HEK293 (cell line): ENCODE data around the gene GOLGA3.
A peak's percentile ranks its signal among the peaks of the same experiment; 100 is the strongest.
"Not testable (repeated sequence)": the region's sequence is repeated elsewhere in the genome, so short reads cannot be mapped to it uniquely, and the experiment has no call there.

Source experiments
- CTCF ChIA-PET: fragments of 350-600 bp; formaldehyde crosslinking; extraction: SDS; loops from one replicate; lab custom pipeline; 2021; ENCODE audit warnings: antibody characterized with exemption; lab: Yijun Ruan, JAX
- POLR2A ChIA-PET: fragments of 300-600 bp; formaldehyde crosslinking; extraction: SDS; loops from one replicate; lab custom pipeline; 2020; ENCODE audit warnings: antibody characterized with exemption, inconsistent platforms; lab: Yijun Ruan, JAX
- H3K27ac ChIP-seq: fragments of 200-500 bp; sonication (Bioruptor generic); 2 replicates; pipeline ENCODE4 v1.5.1; 2014; ENCODE audit warnings: low read depth, low read length, control low read depth, inconsistent platforms; ENCODE audit errors: extremely low read depth
- H3K36me3 ChIP-seq, 2 experiments: fragments of 200-500 bp in 1 of 2; sonication (Bioruptor generic) in 1 of 2; 1 replicate in 1 of 2; 2 replicates in 1 of 2; pipeline ENCODE4 v1.5.1; 2014 to 2017; ENCODE audit warnings: inconsistent platforms in 2 of 2, low read length in 2 of 2; ENCODE audit not compliant: control insufficient read depth in 2 of 2, insufficient read depth in 1 of 2
- H3K4me1 ChIP-seq: fragments of 200-500 bp; sonication (Bioruptor generic); 2 replicates; pipeline ENCODE4 v1.5.1; 2014; ENCODE audit warnings: mild to moderate bottlenecking, low read length, inconsistent platforms; ENCODE audit not compliant: control insufficient read depth, insufficient read depth
- H3K4me3 ChIP-seq: 2 replicates; pipeline ENCODE4 v1.5.1; 2011; ENCODE audit warnings: low read depth, mild to moderate bottlenecking, control low read depth, low read length, moderate library complexity
- H3K9me3 ChIP-seq: fragments of 200-500 bp; sonication (Bioruptor generic); 2 replicates; pipeline ENCODE4 v1.5.1; 2014; ENCODE audit warnings: low read depth, low read length, inconsistent platforms; ENCODE audit not compliant: control insufficient read depth, insufficient read depth
- HOXA7 ChIP-seq: sonication (generic); formaldehyde crosslinking; IDR thresholded peaks from 2 replicates; pipeline ENCODE4 v1.8.1; 2022; ENCODE audit warnings: missing genetic modification reagents, borderline replicate concordance
- KLF10 ChIP-seq: fragments of 450-650 bp; IDR thresholded peaks from 2 replicates; pipeline ENCODE4 v1.5.1; 2018; ENCODE audit warnings: missing biosample characterization, mild to moderate bottlenecking, missing genetic modification characterization
- MYNN ChIP-seq: fragments of 450-650 bp; formaldehyde crosslinking; IDR thresholded peaks from 2 replicates; pipeline ENCODE4 v1.5.1; 2016; ENCODE audit warnings: missing biosample characterization, missing genetic modification characterization, borderline replicate concordance
- ZFP3 ChIP-seq: fragments of 450-650 bp; formaldehyde crosslinking; IDR thresholded peaks from 2 replicates; pipeline ENCODE4 v1.5.1; 2016; ENCODE audit warnings: low read depth, missing biosample characterization, missing genetic modification characterization
- ZNF341 ChIP-seq: fragments of 450-650 bp; formaldehyde crosslinking; IDR thresholded peaks from 2 replicates; pipeline ENCODE4; 2016; ENCODE audit warnings: low read depth, missing biosample characterization, missing genetic modification characterization
- ZNF433 ChIP-seq: fragments of 450-650 bp; formaldehyde crosslinking; IDR thresholded peaks from 2 replicates; pipeline ENCODE4 v1.5.1; 2016; ENCODE audit warnings: missing biosample characterization, missing genetic modification characterization, low read depth
- ZNF596 ChIP-seq: fragments of 450-650 bp; IDR thresholded peaks from 2 replicates; pipeline ENCODE4 v1.5.0; 2018; ENCODE audit warnings: missing biosample characterization, mild to moderate bottlenecking, missing genetic modification characterization, moderate library complexity
- ZNF785 ChIP-seq: fragments of 450-650 bp; formaldehyde crosslinking; IDR thresholded peaks from 2 replicates; pipeline ENCODE4 v1.5.1; 2016; ENCODE audit warnings: missing biosample characterization, missing genetic modification characterization
- ZNF792 ChIP-seq: fragments of 450-650 bp; formaldehyde crosslinking; IDR thresholded peaks from 2 replicates; pipeline ENCODE4 v1.5.1; 2016; ENCODE audit warnings: missing biosample characterization, missing genetic modification characterization
- ZNF843 ChIP-seq: fragments of 450-650 bp; formaldehyde crosslinking; IDR thresholded peaks from 2 replicates; pipeline ENCODE4 v1.5.1; 2016; ENCODE audit warnings: missing biosample characterization, missing genetic modification characterization
- ZSCAN30 ChIP-seq: fragments of 450-650 bp; IDR thresholded peaks from 2 replicates; pipeline ENCODE4 v1.5.1; 2018; ENCODE audit warnings: missing biosample characterization, mild to moderate bottlenecking, missing genetic modification characterization, moderate library complexity
- TF ChIP-seq, protein P1 (sequence below): fragments of 450-650 bp; formaldehyde crosslinking; IDR thresholded peaks from 2 replicates; pipeline ENCODE4 v1.5.1; 2016; ENCODE audit warnings: missing biosample characterization, missing genetic modification characterization
- TF ChIP-seq, protein P2 (sequence below): fragments of 450-650 bp; formaldehyde crosslinking; IDR thresholded peaks from 2 replicates; pipeline ENCODE4 v1.5.1; 2016; ENCODE audit warnings: missing biosample characterization, missing genetic modification characterization, borderline replicate concordance

GOLGA3 gene

DNA sequence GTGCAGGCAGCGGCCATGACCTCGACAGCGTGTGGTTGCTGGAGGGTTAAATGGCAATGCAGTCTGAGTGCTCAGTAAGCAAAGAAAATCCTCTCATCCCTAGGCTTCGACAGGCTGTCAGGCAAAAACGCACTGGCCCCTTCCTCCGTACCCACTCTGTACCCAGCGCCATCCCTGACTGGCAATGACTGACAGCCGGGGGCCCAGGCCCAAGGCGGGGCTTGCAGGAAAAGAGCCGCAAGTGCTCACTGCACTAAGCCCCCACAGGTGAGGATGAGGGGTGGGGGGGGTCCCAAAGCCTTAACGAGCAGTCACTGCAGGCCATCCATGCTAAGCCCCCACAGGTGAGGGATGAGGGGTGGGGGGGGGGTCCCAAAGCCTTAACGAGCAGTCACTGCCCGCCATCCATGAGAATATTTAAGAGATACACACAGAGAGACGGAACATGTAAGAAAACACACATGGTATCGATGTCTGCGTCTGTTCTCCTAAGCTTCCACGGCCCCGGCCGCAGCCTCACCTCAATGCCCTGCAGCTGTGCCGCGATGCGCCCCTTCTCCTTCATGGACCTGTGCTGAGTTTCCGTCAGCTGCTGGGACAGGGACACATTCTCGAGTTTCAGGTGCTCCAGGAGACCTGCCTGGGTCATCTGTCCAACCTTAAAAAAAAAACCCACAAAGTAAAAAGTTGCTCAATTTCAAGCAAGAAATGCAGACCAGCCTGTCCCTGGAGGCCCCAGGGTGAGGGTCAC is 30.7 kb downstream of the GOLGA3 start (continued):
- TF ChIP-seq ZNF843 (tag by site-specific recombination) (no peak), ZNF596 (tag by site-specific recombination) (no peak), ZNF433 (tag by site-specific recombination) (no peak)
- TF ChIP-seq, protein P1, sequence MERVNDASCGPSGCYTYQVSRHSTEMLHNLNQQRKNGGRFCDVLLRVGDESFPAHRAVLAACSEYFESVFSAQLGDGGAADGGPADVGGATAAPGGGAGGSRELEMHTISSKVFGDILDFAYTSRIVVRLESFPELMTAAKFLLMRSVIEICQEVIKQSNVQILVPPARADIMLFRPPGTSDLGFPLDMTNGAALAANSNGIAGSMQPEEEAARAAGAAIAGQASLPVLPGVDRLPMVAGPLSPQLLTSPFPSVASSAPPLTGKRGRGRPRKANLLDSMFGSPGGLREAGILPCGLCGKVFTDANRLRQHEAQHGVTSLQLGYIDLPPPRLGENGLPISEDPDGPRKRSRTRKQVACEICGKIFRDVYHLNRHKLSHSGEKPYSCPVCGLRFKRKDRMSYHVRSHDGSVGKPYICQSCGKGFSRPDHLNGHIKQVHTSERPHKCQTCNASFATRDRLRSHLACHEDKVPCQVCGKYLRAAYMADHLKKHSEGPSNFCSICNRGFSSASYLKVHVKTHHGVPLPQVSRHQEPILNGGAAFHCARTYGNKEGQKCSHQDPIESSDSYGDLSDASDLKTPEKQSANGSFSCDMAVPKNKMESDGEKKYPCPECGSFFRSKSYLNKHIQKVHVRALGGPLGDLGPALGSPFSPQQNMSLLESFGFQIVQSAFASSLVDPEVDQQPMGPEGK: no peak

DNA sequence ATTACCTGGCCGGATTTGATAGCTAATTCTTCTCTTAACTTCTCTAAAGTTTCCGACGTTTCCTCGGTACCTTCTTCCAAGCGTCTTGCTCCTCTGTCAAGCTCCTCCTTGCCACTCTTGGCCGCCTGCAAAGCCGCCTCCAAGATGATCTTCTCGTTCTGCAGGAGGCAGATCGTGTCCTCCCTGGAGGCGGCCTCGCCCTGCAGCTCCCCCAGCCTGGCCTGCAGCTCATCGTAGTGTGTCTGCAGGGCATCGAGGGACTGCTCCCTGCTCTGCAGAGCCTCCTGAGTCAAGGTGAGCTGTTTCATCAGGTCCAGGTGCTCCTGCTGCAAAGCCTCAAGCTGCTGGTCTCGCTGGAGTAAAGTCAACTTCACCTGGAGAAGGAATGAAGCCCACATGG is 32.8 kb downstream of the GOLGA3 start:
- H3K36me3 ChIP-seq: peaks cover 32 to 91% of the 10 kb centered on the region in 2 experiments; a peak in 2 of 3 replicates
- H3K27ac ChIP-seq: no peak overlapping the region
- CTCF ChIA-PET: no interaction called here
- no peaks in the 10 kb centered on the region for H3K9me3 ChIP-seq
- H3K4me1 ChIP-seq: no peaks in the 10 kb centered on the region
- H3K4me3 ChIP-seq: no peak overlapping the region
- POLR2A ChIA-PET: no interaction called here
- no peak for TF ChIP-seq MYNN (tag by site-specific recombination)
- TF ChIP-seq, protein P2, sequence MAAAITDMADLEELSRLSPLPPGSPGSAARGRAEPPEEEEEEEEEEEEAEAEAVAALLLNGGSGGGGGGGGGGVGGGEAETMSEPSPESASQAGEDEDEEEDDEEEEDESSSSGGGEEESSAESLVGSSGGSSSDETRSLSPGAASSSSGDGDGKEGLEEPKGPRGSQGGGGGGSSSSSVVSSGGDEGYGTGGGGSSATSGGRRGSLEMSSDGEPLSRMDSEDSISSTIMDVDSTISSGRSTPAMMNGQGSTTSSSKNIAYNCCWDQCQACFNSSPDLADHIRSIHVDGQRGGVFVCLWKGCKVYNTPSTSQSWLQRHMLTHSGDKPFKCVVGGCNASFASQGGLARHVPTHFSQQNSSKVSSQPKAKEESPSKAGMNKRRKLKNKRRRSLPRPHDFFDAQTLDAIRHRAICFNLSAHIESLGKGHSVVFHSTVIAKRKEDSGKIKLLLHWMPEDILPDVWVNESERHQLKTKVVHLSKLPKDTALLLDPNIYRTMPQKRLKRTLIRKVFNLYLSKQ (tag by site-specific recombination): no peak

DNA sequence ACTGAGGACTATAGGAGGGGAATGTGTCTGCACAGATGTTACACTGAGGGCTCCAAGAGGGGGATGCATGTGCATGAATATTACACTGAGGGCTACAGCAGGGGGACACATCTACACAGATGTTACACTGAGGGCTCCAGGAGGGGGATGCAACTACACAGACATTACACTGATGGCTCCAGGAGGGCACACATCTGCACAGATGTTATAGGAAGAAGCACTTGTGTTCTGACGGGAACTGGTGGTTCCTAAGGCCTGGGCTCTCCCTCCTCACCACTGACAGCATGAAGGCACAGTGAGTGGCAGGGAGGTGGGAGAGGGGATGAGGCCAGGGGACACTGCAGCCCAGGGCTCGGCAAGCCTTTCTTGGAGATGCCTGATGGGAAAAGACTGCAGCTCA is 36.7 kb downstream of the GOLGA3 start:
- peak; percentile 97 for TF ChIP-seq ZSCAN30
- H3K4me3 ChIP-seq, H3K27ac ChIP-seq, H3K4me1 ChIP-seq, POLR2A ChIA-PET, H3K9me3 ChIP-seq, CTCF ChIA-PET: not testable (repeated sequence)
- peaks cover 16 to 80% of the 10 kb centered on the region in 2 experiments; a peak in 2 of 3 replicates for H3K36me3 ChIP-seq

DNA sequence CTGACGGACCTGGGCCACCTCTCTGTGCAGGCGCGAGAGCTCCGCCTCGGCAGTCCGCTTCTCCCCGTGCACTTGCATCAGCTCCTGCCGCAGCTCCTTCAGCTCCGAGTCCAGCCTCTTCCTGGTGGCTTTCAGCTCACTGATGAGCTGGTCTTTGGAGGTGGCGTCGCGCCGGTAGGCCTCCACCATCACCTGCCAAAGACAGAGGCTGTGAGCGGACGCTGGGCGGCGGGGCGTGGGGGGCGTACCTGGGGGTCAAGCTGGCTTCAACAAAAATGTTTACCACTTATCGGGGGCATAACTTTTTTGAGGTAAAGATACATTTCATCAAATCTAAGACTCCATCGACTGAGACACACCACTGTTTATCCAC is 39.6 kb downstream of the GOLGA3 start:
- no peaks in the 10 kb centered on the region for H3K9me3 ChIP-seq
- H3K4me1 ChIP-seq: no peaks in the 10 kb centered on the region
- peaks cover 16 to 78% of the 10 kb centered on the region in 2 experiments; a peak in 2 of 3 replicates for H3K36me3 ChIP-seq
- no peak overlapping the region for H3K4me3 ChIP-seq
- no peak overlapping the region for H3K27ac ChIP-seq
- ChIA-PET POLR2A (no interaction called here), CTCF (no interaction called here)
- TF ChIP-seq MYNN (tag by site-specific recombination) (no peak), ZFP3 (tag by site-specific recombination) (no peak), ZNF596 (tag by site-specific recombination) (no peak), KLF10 (tag by site-specific recombination) (no peak), HOXA7 (CRISPR knock-in tag) (no peak), ZNF785 (tag by site-specific recombination) (no peak), ZNF341 (tag by site-specific recombination) (no peak), ZNF843 (tag by site-specific recombination) (no peak), ZNF792 (no peak)
